Measurements from ENCODE around the gene STAT5B.
"Not testable (repeated sequence)": the region's sequence is repeated elsewhere in the genome, so short reads cannot be mapped to it uniquely, and the experiment has no call there.

The STAT5B gene

GRCh38 chr17:42192189-42193126 lies 83.7 kb downstream of the STAT5B start:
- no peak for DNase-seq

GRCh38 chr17:42191275-42191608 lies 84.9 kb downstream of the STAT5B start:
- DNase-seq = no peak

GRCh38 chr17:42190491-42191274 lies 85.5 kb downstream of the STAT5B start:
- DNase-seq = no peak

GRCh38 chr17:42189651-42189965 lies 86.6 kb downstream of the STAT5B start:
- DNase-seq = no peak

- DNase-seq = no peak
Measured at GRCh38 chr17:42188749-42189650, 87.2 kb downstream of the STAT5B start.

GRCh38 chr17:42187833-42188232 lies 88.4 kb downstream of the STAT5B start:
- DNase-seq = no peak

- DNase-seq = not testable (repeated sequence)
Measured at GRCh38 chr17:42186191-42186590, 90.0 kb downstream of the STAT5B start.

GRCh38 chr17:42185621-42185930 lies 90.6 kb downstream of the STAT5B start:
- DNase-seq = no peak

GRCh38 chr17:42184713-42185620 lies 91.2 kb downstream of the STAT5B start, which contains the start of gene HCRT:
TSS of gene HCRT (minus strand) at chr17:42185452. CDS start at chr17:42185365, 87 bp downstream.
- peak; percentile 11 for DNase-seq

GRCh38 chr17:42183741-42184711 lies 92.2 kb downstream of the STAT5B start:
- peak; percentile 83 for DNase-seq

- DNase-seq = no peak
Measured at GRCh38 chr17:42182927-42183734, 93.1 kb downstream of the STAT5B start.

- DNase-seq = no peak
Measured at GRCh38 chr17:42181851-42182207, 94.4 kb downstream of the STAT5B start.

GRCh38 chr17:42180922-42181850 lies 95.0 kb downstream of the STAT5B start, which contains the start of gene KCNH4:
TSS of gene KCNH4 (minus strand) at chr17:42181142. CDS start at chr17:42180945, 197 bp downstream.
- peak; percentile 86 for DNase-seq

GRCh38 chr17:42180411-42180921 lies 95.7 kb downstream of the STAT5B start:
- no peak for DNase-seq

- peak; percentile 42 for DNase-seq
Measured at GRCh38 chr17:42179911-42180410, 96.2 kb downstream of the STAT5B start.

GRCh38 chr17:42179335-42179734 lies 96.9 kb downstream of the STAT5B start:
- DNase-seq = no peak

- no peak for DNase-seq
Measured at GRCh38 chr17:42178817-42179216, 97.4 kb downstream of the STAT5B start.

- DNase-seq = no peak
Measured at GRCh38 chr17:42177684-42178083, 98.5 kb downstream of the STAT5B start.
